Kidney (tissue), 14 donors: ENCODE results near the gene CEP85L. TPM values are rescaled to one million over a fixed set of nuclear protein-coding genes. Genes with fewer than 3 reads are reported as not detected.

ENCODE experiments used
- DNase-seq, 5 donors: peaks; one replicate each; pipeline ENCODE4 v3.0.0-alpha.2; 2013 to 2020
- FAIRE-seq: peaks from 2 replicates; lab custom pipeline; 2012; peaks lifted over from hg19 to GRCh38; lab: Jason Lieb, UNC
- H3K27ac ChIP-seq, 2 donors: one replicate each; pipeline ENCODE4 v1.7.0; 2013; ENCODE audit warnings: low read depth in 2 of 2, low read length in 2 of 2, inconsistent platforms in 1 of 2
- H3K27me3 ChIP-seq: one replicate; pipeline ENCODE4 v1.7.1; 2013; ENCODE audit warnings: low read length, inconsistent platforms; ENCODE audit not compliant: control insufficient read depth, insufficient read depth
- H3K36me3 ChIP-seq, 3 donors: one replicate each; pipeline versions ENCODE4 v1.7.0 to v1.7.1; 2013; ENCODE audit warnings: low read length in 3 of 3, control low read depth in 1 of 3, inconsistent platforms in 1 of 3; ENCODE audit not compliant: insufficient read depth in 3 of 3, control insufficient read depth in 2 of 3
- H3K4me1 ChIP-seq, 3 donors: one replicate each; pipeline versions ENCODE4 v1.7.0 to v1.7.1; 2013; ENCODE audit warnings: low read length in 3 of 3, inconsistent platforms in 1 of 3, low read depth in 1 of 3; ENCODE audit not compliant: control insufficient read depth in 2 of 3, insufficient read depth in 2 of 3
- H3K4me3 ChIP-seq, 3 donors: one replicate each; pipeline versions ENCODE4 v1.7.0 to v1.8.1; 2013; ENCODE audit warnings: low read length in 3 of 3, control low read depth in 1 of 3, inconsistent platforms in 1 of 3
- H3K9ac ChIP-seq, 3 donors: one replicate each; pipeline versions ENCODE4 v1.7.0 to v1.7.1; 2013; ENCODE audit warnings: low read length in 3 of 3, control low read depth in 1 of 3, inconsistent platforms in 1 of 3
- H3K9me3 ChIP-seq, 3 donors: one replicate each; pipeline versions ENCODE4 v1.7.0 to v1.7.1; 2013; ENCODE audit warnings: low read length in 3 of 3, control low read depth in 1 of 3, inconsistent platforms in 1 of 3; ENCODE audit not compliant: control insufficient read depth in 2 of 3, insufficient read depth in 1 of 3
- intact Hi-C: fragments of 100-400 bp; cut with DNase I; formaldehyde crosslinking; loops from one replicate; pipeline ENCODE4 v1.11.1; 2022
- polyA plus RNA-seq: library from polyadenylated mRNA; stranded (reverse); fragments of 350-450 nt; fragmentation: Illumina TruSeq; extraction: RNeasy Lipid Tissue Mini Kit (QIAGEN cat#74804); gene quantifications from one replicate; pipeline ENCODE4 v1.2.3, GENCODE V29; 2014; ENCODE audit warnings: low read depth, low replicate concordance; ENCODE audit not compliant: insufficient read depth
- total RNA-seq: library from RNA; stranded (reverse); fragmentation: NEBNext Ultra II Directional; extraction: Animal tissue kit (Norgen Biotek cat#: 25700); gene quantifications from one replicate; pipeline ENCODE4 v1.2.1, GENCODE V29; 2021
- TF ChIP-seq, protein P1 (sequence below): IDR thresholded peaks from 3 replicates; pipeline ENCODE4 v1.5.1; 2012; ENCODE audit warnings: mild to moderate bottlenecking, moderate library complexity, borderline replicate concordance; ENCODE audit not compliant: insufficient read depth; ENCODE audit errors: extremely low read depth
- donor health status: control.
- donor health status: control.
- donor health status: control.
- donor health status: control.
- donor health status: control.
- donor health status: DM: yes; HTN: yes; CAD: no.
- donor health status: Normal renal cell carcinoma (clear cell type).

CEP85L gene
- total and polyA plus RNA-seq, 2 donors from 2014 or later: 0.84 to 12.9 TPM

- H3K4me3 ChIP-seq: peak overlapping the region; percentile 53 to 82 (median 73)
- no peaks in the 10 kb centered on the region for H3K36me3 ChIP-seq
- H3K4me1 ChIP-seq: peaks cover 0 to 2% (median 0%) of the 10 kb centered on the region in 3 donors
- peak overlapping the region; percentile 64 to 92 (median 77) for H3K9ac ChIP-seq
- intact Hi-C loops: no loop called here
- H3K27me3 ChIP-seq: no peaks in the 10 kb centered on the region
- H3K9me3 ChIP-seq: no peaks in the 10 kb centered on the region
- TF ChIP-seq, protein P1, sequence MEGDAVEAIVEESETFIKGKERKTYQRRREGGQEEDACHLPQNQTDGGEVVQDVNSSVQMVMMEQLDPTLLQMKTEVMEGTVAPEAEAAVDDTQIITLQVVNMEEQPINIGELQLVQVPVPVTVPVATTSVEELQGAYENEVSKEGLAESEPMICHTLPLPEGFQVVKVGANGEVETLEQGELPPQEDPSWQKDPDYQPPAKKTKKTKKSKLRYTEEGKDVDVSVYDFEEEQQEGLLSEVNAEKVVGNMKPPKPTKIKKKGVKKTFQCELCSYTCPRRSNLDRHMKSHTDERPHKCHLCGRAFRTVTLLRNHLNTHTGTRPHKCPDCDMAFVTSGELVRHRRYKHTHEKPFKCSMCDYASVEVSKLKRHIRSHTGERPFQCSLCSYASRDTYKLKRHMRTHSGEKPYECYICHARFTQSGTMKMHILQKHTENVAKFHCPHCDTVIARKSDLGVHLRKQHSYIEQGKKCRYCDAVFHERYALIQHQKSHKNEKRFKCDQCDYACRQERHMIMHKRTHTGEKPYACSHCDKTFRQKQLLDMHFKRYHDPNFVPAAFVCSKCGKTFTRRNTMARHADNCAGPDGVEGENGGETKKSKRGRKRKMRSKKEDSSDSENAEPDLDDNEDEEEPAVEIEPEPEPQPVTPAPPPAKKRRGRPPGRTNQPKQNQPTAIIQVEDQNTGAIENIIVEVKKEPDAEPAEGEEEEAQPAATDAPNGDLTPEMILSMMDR: no peak
- peak in 3 of 5 donors; percentile 53 to 86 (median 76) for DNase-seq
- peak overlapping the region in 1 of 2 donors; percentile 94 for H3K27ac ChIP-seq
- no peak for FAIRE-seq
Measured at GRCh38 chr6:118649918-118650581, 1.3 kb downstream of the CEP85L start.

GRCh38 chr6:118648866-118649554 lies 2.4 kb downstream of the CEP85L start:
- peaks cover 0 to 2% (median 0%) of the 10 kb centered on the region in 3 donors for H3K4me1 ChIP-seq
- no peaks in the 10 kb centered on the region for H3K27me3 ChIP-seq
- DNase-seq (no peak), FAIRE-seq (peak; percentile 58)
- H3K36me3 ChIP-seq: no peaks in the 10 kb centered on the region
- intact Hi-C loops: no loop called here
- no peak overlapping the region for H3K27ac ChIP-seq
- peak overlapping the region in 1 of 3 donors; percentile 17 for H3K4me3 ChIP-seq
- H3K9me3 ChIP-seq: no peaks in the 10 kb centered on the region
- TF ChIP-seq, protein P1: no peak
- H3K9ac ChIP-seq: no peak overlapping the region

DNA sequence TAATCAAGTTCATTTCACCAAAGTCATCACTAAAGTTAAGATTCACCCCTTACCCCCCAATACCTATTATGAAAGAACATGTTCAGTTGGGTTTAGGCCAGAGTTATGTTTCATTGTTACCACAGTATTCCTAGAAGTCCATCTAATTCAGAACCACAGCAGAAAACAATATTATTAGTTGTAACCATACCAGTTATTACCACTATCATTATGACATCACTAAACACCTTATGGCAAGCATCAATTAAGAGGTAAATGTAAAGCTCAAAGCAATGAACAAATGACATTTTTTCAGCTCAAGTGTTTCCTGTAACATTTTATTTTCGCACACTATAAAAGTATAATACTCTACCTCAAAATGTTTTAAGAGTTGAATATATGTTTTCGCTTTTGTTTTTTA lies 4.4 kb downstream of the CEP85L start:
- Histone ChIP-seq H3K27ac (no peak overlapping the region), H3K4me3 (no peak overlapping the region), H3K9ac (no peak overlapping the region), H3K4me1 (peaks cover 0 to 2% (median 0%) of the 10 kb centered on the region in 3 donors), H3K27me3 (no peaks in the 10 kb centered on the region), H3K36me3 (no peaks in the 10 kb centered on the region), H3K9me3 (no peaks in the 10 kb centered on the region)
- TF ChIP-seq, protein P1: no peak
- no peak for FAIRE-seq
- no peak for DNase-seq
- intact Hi-C loops: no loop called here
